Stimulated activated CD8-positive, alpha-beta memory T cell treated with anti-CD3 and anti-CD28 coated beads, Interleukin-7, amount 100 ng/mL, for 4 hours (primary cell): ENCODE measurements around the gene MICALL2.

Source experiments
- DNase-seq, 2 donors: peaks; one replicate each; pipeline ENCODE4 v3.0.0-alpha.2; 2020; ENCODE audit warnings: low read depth in 2 of 2

The MICALL2 gene

GRCh38 chr7:1415389-1415990 lies 43.8 kb downstream of the MICALL2 start:
- DNase-seq: no peak

GRCh38 chr7:1413936-1414639 lies 45.2 kb downstream of the MICALL2 start:
- DNase-seq: no peak

GRCh38 chr7:1412322-1413261 lies 46.7 kb downstream of the MICALL2 start:
- DNase-seq: peak; percentile 64 to 79

- DNase-seq: no peak
Observed at GRCh38 chr7:1411414-1411813, 47.9 kb downstream of the MICALL2 start.

- no peak for DNase-seq
Observed at GRCh38 chr7:1410992-1411391, 48.3 kb downstream of the MICALL2 start.

- no peak for DNase-seq
Observed at GRCh38 chr7:1409555-1409954, 49.7 kb downstream of the MICALL2 start.

- no peak for DNase-seq
Observed at GRCh38 chr7:1408466-1408865, 50.8 kb downstream of the MICALL2 start.

- no peak for DNase-seq
Observed at GRCh38 chr7:1407892-1408291, 51.4 kb downstream of the MICALL2 start.

- DNase-seq: no peak
Observed at GRCh38 chr7:1404898-1405548, 54.2 kb downstream of the MICALL2 start.

GRCh38 chr7:1404460-1404809 lies 54.8 kb downstream of the MICALL2 start:
- DNase-seq: no peak

GRCh38 chr7:1403638-1404459 lies 55.4 kb downstream of the MICALL2 start:
- no peak for DNase-seq

- DNase-seq: no peak
Observed at GRCh38 chr7:1402791-1403637, 56.3 kb downstream of the MICALL2 start.

GRCh38 chr7:1402110-1402790 lies 57.0 kb downstream of the MICALL2 start:
- DNase-seq: no peak

GRCh38 chr7:1401011-1401410 lies 58.3 kb downstream of the MICALL2 start:
- no peak for DNase-seq

GRCh38 chr7:1400371-1400770 lies 58.9 kb downstream of the MICALL2 start:
- DNase-seq: no peak

- DNase-seq: no peak
Observed at GRCh38 chr7:1397491-1398327, 61.6 kb downstream of the MICALL2 start.

- DNase-seq: no peak
Observed at GRCh38 chr7:1396195-1396594, 63.1 kb downstream of the MICALL2 start.

GRCh38 chr7:1395211-1396070 lies 63.8 kb downstream of the MICALL2 start:
- no peak for DNase-seq
